ENCODE results near the gene MMP24. TPM values are rescaled to one million over a fixed set of nuclear protein-coding genes. Genes with fewer than 3 reads are reported as not detected.

MMP24 gene
- total RNA-seq, 1 experiment from 2014 or later: 23.0 TPM

DNA sequence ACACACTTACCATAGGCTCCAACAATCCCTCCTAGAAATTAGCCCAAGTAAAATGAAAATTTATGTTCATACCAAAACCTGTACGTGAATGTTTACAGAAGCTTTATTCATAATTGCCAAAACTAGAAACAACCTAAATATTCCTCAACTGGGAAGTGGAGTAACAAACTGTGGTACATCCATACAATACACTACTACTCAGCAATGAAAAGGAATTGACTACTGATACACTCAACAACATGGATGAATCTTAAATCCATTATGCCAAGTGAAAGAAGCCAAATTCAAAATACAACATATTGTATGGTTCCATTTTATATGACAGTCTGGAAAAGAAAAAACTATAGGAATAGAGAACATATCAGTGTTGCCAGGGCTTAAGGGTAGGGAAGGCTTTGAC lies 19.7 kb upstream of the MMP24 start:
- H2BK20ac ChIP-seq (ENCODE audit: low read depth, low read length, poor library complexity, severe bottlenecking): no peak overlapping the region
- H3K9ac ChIP-seq (ENCODE audit: extremely low read depth, insufficient read length, low read length): no peak overlapping the region
- no peak overlapping the region for H3K14ac ChIP-seq (ENCODE audit: insufficient read depth, low read length)
- H3K4me1 ChIP-seq (ENCODE audit: insufficient read depth, low read length): no peaks in the 10 kb centered on the region
- Mint-ChIP-seq H3K4me3 (no peak overlapping the region), H3K9me3 (peaks cover 5 to 9% of the 10 kb centered on the region in 2 experiments; a peak in 4 of 5 replicates), H3K27me3 (ENCODE audit: low read depth) (no peaks in the 10 kb centered on the region; the same call in 1 of the 2 replicates), H3K36me3 (ENCODE audit: insufficient read depth in 1 of 3, low read depth in 3 of 3) (peaks cover 0 to 5% (median 2%) of the 10 kb centered on the region in 3 experiments; a peak in 2 of 7 replicates), H3K4me1 (no peaks in the 10 kb centered on the region), H3K27ac (no peak overlapping the region)
- H3K23me2 ChIP-seq (ENCODE audit: insufficient read length, low read depth, low read length, poor library complexity, severe bottlenecking): no peaks in the 10 kb centered on the region
- H2BK5ac ChIP-seq (ENCODE audit: insufficient read length, low read length): no peak overlapping the region
- no peak overlapping the region for H2BK12ac ChIP-seq (ENCODE audit: insufficient read length, low read depth, low read length)
- H3T11ph ChIP-seq (ENCODE audit: low read length): no peak overlapping the region
- no peak overlapping the region for H3K27ac ChIP-seq (ENCODE audit: insufficient read length, low read depth, low read length)
- no peak overlapping the region for H4K91ac ChIP-seq (ENCODE audit: insufficient read length, low read depth, low read length)
- no peak overlapping the region for H2AFZ ChIP-seq (ENCODE audit: low read length)
- H4K5ac ChIP-seq (ENCODE audit: insufficient read length, low read depth, low read length): no peak overlapping the region
- TF ChIP-seq, protein P1, sequence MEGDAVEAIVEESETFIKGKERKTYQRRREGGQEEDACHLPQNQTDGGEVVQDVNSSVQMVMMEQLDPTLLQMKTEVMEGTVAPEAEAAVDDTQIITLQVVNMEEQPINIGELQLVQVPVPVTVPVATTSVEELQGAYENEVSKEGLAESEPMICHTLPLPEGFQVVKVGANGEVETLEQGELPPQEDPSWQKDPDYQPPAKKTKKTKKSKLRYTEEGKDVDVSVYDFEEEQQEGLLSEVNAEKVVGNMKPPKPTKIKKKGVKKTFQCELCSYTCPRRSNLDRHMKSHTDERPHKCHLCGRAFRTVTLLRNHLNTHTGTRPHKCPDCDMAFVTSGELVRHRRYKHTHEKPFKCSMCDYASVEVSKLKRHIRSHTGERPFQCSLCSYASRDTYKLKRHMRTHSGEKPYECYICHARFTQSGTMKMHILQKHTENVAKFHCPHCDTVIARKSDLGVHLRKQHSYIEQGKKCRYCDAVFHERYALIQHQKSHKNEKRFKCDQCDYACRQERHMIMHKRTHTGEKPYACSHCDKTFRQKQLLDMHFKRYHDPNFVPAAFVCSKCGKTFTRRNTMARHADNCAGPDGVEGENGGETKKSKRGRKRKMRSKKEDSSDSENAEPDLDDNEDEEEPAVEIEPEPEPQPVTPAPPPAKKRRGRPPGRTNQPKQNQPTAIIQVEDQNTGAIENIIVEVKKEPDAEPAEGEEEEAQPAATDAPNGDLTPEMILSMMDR (conservative IDR thresholded peaks at IDR 0.05): no peak
- no peaks in the 10 kb centered on the region for H3K9me3 ChIP-seq (ENCODE audit: control insufficient read depth, low read depth, low read length)
- H3K27me3 ChIP-seq (ENCODE audit: insufficient read depth, low read length): no peaks in the 10 kb centered on the region
- H3K4me2 ChIP-seq (ENCODE audit: insufficient read depth, insufficient read length, low read length): no peak overlapping the region
- H3K79me1 ChIP-seq (ENCODE audit: insufficient read depth, low read depth, low read length, poor library complexity, severe bottlenecking): no peaks in the 10 kb centered on the region
- no peak overlapping the region for H2BK15ac ChIP-seq (ENCODE audit: low read depth, low read length)
- no peak overlapping the region for H2BK120ac ChIP-seq (ENCODE audit: low read depth, low read length, poor library complexity, severe bottlenecking)
- H2AK5ac ChIP-seq (ENCODE audit: insufficient read length, low read length): no peak overlapping the region
- H4K8ac ChIP-seq (replicated peaks; ENCODE audit: insufficient read length, low read depth, low read length): no peak overlapping the region
- H3K79me2 ChIP-seq (ENCODE audit: insufficient read depth, low read length): no peaks in the 10 kb centered on the region
- H3K18ac ChIP-seq (ENCODE audit: insufficient read length, low read depth, low read length): no peak overlapping the region
- H3K4ac ChIP-seq (ENCODE audit: low read depth, low read length): no peak overlapping the region
- no peak overlapping the region for H3K23ac ChIP-seq (ENCODE audit: insufficient read length, low read depth, low read length)
- no peaks in the 10 kb centered on the region for H4K20me1 ChIP-seq (ENCODE audit: control insufficient read depth, insufficient read depth, insufficient read length)
- DNase-seq: no peak
- no CpG with 5 or more reads among the region's 1 CpG for WGBS (ENCODE audit: extremely low coverage, insufficient read length, low lambda C conversion rate)
- H3K56ac ChIP-seq (ENCODE audit: insufficient read length, low read depth, low read length): no peak overlapping the region
